ENCODE results near the gene SBF2.

DNA sequence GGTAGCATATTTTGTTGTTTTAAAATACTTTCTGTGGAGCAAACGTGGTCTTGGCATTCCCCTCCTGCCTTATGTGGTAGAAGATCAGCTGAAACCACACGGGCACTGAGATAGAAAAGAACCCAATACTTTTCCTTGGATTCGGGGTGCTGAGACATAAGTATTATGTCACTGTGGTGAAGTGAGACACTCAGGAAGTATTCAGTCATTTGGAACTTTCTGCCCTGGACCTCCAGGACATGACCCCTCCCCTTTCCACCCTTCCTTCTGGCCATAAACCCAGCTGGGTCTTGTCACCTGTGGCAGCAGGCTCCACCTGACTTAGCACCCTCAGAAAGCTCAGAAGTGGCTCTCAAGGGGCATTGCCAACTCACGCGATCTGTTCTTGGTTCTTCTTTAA, 506.8 kb downstream of the SBF2 start:
- TF ChIP-seq, protein P1, sequence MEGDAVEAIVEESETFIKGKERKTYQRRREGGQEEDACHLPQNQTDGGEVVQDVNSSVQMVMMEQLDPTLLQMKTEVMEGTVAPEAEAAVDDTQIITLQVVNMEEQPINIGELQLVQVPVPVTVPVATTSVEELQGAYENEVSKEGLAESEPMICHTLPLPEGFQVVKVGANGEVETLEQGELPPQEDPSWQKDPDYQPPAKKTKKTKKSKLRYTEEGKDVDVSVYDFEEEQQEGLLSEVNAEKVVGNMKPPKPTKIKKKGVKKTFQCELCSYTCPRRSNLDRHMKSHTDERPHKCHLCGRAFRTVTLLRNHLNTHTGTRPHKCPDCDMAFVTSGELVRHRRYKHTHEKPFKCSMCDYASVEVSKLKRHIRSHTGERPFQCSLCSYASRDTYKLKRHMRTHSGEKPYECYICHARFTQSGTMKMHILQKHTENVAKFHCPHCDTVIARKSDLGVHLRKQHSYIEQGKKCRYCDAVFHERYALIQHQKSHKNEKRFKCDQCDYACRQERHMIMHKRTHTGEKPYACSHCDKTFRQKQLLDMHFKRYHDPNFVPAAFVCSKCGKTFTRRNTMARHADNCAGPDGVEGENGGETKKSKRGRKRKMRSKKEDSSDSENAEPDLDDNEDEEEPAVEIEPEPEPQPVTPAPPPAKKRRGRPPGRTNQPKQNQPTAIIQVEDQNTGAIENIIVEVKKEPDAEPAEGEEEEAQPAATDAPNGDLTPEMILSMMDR (IDR thresholded peaks at IDR 0.05 in 4 of 5, conservative IDR thresholded peaks at IDR 0.05 in 1 of 5), result no peak
- no peak for TF ChIP-seq POLR2A (IDR thresholded peaks at IDR 0.05)

Data from gastrocnemius medialis (tissue), 4 donors.